ENCODE results near the gene OTOA.
"Not testable (repeated sequence)": the region's sequence is repeated elsewhere in the genome, so short reads cannot be mapped to it uniquely, and the experiment has no call there.

DNA sequence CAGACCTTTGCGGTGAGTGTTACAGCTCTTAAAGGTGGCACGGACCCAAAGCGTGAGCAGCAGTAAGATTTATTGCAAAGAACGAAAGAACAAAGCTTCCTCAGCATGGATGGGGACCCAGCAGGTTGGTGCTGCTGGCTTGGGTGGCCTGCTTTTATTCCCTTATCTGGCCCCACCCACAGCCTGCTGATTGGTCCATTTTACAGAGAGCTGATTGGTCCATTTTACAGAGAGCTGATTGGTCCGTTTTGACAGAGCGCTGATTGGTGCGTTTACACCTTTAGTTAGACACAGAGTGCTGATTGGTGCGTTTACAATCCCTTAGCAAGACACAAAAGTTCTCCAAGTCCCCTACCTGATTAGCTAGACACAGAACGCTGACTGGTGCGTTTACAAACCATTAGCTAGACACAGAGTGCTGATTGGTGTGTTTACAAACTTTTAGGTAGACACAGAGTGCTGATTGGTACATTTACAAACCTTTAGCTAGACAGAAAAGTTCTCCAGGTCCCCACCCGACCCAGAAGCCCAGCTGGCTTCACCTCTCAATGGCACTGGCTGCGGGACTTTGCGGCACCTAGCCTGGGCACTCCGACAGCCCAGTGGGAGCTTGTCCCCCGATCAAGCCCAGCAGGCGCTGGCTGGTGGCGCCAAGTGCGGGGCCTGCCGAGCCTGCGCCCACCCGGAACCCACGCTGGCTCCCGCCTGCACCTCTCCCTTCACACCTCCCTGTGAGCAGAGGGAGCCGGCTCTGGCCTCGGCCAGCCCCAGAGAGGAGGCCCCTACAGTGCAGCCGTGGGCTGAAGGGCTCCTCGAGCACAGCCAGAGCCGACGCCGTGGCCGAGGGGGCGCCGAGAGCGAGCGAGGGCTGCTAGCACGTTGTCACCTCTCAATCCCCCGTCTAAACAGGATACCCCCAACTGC lies 33.9 kb upstream of the OTOA start:
- TF ChIP-seq POLR2AphosphoS5 (IDR thresholded peaks at IDR 0.05; ENCODE audit: borderline replicate concordance, low read depth, low read length); EZH2 (IDR thresholded peaks at IDR 0.05); FOXP2 (optimal IDR thresholded peaks at IDR 0.05; ENCODE audit: control extremely low read depth, extremely low read length, insufficient read depth): not testable (repeated sequence)

All from SK-N-MC (cell line).